HG03432 (cell line): ENCODE measurements around the gene TXNIP.
"Not testable (repeated sequence)": the region's sequence is repeated elsewhere in the genome, so short reads cannot be mapped to it uniquely, and the experiment has no call there.

ENCODE experiments used
- ATAC-seq: cut with Tn5 transposase; IDR thresholded peaks from one replicate; pipeline ENCODE4 v1.9.1; 2021; ENCODE audit warnings: mild to moderate bottlenecking, moderate library complexity; ENCODE audit not compliant: unreplicated experiment

The TXNIP gene, protein sequence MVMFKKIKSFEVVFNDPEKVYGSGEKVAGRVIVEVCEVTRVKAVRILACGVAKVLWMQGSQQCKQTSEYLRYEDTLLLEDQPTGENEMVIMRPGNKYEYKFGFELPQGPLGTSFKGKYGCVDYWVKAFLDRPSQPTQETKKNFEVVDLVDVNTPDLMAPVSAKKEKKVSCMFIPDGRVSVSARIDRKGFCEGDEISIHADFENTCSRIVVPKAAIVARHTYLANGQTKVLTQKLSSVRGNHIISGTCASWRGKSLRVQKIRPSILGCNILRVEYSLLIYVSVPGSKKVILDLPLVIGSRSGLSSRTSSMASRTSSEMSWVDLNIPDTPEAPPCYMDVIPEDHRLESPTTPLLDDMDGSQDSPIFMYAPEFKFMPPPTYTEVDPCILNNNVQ

DNA sequence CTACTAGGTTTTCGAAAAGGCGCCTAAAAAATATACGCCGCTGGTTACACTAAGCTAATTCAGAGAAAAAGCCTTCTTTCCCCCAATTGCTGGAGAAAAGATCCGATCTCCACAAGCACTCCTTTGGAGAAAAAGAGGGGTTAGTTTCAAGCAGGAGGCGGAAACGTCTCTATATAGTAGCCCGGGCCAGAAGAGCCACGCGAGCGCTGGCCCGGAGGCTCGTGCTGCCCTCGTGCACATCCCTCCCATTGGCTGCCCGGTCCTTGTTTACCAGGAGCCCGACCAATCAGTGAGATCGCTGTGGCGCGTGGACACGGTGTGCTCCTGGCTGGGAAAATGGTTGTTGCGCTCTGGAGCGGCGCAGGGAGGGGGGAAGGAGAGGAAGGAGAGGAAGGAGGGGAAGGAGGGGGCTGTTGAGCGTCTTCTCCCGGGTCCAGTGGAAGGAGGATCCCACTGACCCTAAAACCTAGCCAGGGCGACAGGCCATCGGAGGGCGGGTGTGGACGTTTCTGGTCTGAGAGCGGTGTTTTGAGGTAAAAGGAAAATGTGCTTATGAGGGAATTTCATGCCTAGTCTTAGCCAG, at the start of gene TXNIP:
Gene TXNIP, minus strand, starts transcription at position 147 of the 583 bp plus-strand sequence. CDS start 313 bp downstream, outside the sequence.
- ATAC-seq: peak; percentile 94

DNA sequence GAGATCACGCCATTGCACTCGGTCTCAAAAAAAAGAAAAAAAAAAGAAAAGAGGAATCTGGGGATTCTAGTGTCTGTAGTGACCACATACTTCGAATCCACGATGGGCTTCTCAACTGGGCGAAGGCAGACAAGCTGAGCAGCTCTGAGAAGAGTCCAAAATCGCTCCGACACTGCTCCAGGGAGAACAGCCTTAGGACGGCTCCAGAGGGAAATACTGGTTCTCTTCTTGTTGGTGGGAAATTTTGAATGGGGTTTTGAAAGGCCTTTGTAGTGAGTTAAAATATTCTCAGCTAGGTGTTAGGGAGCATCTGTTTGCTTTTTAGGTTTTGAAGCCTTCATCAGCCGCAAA, 43.4 kb upstream of the TXNIP start:
- ATAC-seq: no peak

DNA sequence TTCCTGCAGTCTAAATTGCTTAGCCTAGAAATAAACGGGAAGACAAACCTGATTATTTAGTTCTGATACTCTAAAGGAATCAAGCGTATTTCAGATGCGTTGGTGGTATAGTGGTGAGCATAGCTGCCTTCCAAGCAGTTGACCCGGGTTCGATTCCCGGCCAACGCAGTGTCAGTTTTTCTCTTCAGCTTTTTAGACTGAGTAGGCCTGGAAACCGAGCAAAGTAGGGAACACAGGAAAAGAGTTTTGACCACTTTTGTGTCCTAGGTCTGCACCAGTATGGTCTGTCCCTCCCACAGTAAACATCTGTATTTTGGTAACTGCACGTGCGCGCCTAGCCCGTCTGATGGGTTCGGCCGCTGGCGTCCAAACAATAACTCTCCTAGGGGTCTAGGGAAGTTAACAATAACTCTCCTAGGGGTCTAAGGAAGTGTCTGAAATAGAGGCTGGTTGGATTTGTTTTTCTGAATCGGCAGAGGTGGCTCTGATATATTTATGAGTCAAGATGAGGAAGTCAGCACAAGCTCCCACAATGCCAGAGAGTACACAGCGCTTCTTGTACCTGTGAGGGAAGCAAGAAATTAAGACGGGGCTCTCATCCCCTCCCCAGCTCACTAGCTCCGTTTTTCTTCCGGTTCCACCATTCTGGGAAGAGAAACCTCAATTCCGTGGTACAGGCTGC, 40.7 kb upstream of the TXNIP start:
- peak; percentile 28 for ATAC-seq

DNA sequence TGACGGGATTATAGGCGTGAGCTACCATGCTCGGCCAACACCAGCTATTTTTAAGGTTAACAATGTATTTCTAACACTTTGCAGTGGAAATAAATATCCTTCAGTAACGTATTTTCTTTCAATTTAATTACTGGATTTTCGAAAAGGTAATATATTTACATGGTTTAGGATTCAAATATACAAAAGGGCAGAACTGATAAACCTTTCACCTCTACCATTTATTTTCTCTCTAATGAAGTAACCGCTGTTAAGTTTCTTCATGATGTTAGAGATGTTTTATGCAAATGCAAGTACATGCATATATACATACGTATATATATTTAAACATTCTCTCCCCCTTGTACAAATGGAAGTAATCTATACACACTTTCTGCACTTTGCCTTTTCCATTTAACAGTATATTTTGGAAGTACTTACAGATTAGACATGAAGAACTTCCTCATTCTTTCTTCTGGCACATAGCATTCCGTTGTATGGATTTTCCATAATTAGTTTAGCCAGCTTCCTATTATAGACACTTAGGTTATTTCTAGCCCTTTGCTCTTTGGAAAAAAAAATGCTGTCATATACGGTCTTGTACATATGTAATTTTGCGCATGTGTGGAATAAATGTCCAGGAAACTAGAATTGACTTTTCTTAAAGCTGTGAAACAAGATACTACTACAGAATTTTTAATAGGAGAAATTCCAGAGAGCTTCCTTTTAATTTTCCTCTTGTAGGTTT, 40.0 kb upstream of the TXNIP start:
- ATAC-seq: no peak

DNA sequence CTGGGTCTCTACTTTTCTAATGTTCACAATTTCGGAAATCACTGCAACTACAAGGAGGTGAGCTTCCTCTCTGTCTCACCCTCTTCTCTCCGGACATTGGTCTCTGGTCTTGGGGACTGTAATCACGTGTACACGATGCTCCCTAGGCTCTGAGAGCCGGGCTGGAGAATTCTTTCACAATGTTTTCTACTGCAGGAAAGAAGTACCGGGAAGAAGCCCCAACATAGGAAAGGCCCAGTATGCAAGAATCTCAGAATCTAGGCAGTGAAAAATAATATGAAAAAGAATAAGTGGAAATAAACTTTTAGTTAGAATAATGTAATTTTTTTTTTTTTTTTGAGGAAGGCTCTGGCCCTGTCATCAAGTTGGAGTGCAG, 38.7 kb upstream of the TXNIP start:
- no peak for ATAC-seq

DNA sequence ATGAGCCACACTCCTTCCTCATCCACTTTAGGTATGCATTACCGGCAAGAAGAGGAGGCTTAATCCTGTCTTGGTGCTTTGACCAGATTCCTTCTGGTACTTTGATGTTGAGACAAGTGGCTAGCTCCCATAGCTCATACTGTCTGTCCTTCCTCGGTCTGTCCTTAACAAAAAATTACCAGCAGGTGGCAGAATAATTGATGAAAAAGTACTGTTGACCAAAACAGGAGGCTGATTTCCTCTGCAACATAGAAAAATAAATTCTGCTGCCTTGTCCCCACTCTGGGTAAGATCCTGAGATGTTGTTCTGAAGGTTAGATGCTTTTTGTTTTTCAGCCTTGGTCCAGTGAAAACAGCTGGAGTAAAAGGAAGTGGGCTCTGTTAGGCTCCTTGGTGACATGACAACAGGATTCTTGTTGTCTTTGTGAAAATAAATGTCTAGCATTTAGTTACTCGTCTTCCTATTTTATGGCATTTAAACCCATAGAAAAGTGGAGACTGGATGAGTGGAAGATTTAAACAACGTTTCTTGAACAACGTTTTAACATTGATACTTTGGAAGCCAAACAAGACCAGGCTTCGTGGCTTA, 36.3 kb upstream of the TXNIP start:
- no peak for ATAC-seq

DNA sequence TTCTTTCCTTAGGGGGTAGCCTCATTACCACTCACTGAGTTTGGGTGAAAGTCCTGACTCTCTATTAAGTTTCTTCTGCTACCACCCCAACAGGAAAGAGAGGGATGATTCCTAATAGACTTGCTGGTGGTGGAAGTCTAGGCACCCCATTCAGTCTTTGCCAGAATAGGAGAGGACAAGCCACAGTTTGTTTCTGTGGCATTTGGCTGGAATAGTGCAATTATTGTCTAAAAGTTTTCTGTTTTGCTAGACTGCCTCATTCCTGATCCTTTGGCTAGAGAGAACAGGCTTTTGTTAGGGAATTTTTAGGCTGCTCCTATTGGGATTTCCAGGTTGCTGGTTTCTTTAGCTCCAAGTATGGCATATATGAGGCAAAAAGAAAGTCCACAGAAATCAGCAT, 35.1 kb upstream of the TXNIP start:
- ATAC-seq: no peak

DNA sequence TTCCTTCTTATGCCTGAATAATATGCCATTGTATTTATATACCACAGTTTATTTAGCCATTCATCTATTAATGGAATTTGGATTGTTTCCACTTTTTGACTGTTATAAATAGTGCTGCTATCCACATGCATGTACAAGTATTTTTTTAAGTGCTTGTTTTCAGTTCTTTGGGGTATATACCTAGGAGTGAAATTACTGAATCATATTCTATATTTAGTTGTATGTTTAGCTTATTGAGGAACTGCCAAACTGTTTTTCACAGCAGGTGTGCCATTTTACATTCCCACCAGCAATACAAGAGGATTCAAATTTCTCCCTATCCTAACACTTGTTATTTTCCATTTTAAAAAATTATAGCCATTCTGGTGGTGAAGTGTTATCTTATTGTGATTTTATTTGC, 32.7 kb upstream of the TXNIP start:
- ATAC-seq: no peak

DNA sequence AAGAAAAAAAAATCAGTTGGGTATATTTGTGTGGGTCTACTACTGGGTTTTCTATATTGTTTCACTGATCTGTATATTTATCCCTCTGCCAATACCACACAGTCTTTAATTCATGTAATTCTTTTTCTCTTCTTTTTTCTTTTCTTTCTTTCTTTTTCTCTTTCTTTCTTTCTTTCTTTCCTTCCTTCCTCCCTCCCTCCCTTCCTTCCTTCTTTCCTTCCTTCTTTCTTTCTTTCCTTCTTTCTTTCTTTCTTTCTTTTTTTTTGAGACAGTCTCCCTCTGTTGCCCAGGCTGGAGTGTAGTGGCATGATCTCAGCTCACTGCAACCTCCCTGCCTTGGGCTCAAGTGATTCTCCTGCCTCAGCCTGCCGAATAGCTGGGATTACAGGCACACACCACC, 30.3 kb upstream of the TXNIP start:
- not testable (repeated sequence) for ATAC-seq

DNA sequence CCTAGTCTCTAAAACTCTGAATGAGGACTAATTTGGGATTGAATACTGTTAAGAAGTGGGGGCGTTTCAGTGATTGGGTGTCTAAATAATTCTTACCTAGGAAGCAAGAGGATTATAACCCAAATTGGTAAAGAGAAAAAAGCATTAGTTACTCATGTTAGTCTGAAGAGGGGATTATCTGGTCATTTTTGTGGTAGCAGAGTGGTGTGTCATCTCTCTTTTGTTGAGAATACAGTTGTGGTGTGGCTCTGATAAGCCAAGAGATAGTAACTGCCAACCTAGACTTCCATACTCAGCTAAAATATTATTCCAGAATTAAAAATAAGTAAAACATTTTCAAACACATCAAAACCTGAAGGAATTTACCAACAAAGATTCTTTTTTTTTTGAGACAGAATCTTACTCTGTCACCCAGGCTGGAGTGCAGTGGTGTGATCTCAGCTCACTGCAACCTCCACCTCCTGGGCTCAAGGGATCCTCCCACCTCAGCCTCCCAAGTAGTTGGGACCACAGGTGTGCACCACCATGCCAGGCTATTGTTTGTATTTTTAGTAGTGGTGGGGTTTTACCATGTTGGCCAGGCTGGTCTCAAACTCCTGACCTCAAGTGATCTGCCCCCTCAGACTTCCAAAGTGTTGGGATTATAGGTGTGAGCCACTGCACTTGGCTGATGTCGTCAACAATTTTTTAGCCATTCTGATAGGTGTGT, 29.6 kb upstream of the TXNIP start:
- ATAC-seq: not testable (repeated sequence)

DNA sequence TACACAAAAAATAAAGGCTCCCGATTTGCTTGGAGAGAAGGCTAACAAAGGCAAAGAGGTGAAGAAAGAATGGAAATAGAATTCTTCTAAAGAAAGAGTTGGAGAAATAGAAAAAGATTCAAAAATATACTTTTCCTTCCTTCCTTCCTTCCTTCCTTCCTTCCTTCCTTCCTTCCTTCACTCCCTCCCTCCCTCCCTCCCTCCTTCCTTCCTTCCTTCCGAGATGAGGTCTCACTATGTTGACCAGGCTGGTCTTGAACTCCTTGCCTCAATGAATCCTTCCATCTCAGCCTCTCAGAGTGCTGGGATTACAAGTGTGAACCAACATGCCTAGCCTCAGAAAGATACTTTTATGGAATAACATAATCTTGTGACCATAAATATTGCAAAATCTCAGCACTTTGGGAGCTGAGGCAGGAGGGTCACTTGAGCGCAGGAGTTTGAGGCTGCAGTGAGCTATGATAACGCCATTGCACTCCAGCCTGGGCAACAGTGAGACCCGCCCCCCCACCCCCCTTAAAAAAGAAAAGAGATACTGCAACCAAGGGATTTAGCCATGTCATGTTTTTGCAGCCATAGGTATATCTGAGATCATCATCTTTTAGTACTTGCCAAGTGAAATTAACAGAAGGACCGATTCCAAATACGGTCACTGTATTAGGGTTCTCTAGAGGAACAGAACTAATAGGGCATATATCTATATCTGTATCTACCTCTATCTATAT, 26.2 kb upstream of the TXNIP start:
- no peak for ATAC-seq

DNA sequence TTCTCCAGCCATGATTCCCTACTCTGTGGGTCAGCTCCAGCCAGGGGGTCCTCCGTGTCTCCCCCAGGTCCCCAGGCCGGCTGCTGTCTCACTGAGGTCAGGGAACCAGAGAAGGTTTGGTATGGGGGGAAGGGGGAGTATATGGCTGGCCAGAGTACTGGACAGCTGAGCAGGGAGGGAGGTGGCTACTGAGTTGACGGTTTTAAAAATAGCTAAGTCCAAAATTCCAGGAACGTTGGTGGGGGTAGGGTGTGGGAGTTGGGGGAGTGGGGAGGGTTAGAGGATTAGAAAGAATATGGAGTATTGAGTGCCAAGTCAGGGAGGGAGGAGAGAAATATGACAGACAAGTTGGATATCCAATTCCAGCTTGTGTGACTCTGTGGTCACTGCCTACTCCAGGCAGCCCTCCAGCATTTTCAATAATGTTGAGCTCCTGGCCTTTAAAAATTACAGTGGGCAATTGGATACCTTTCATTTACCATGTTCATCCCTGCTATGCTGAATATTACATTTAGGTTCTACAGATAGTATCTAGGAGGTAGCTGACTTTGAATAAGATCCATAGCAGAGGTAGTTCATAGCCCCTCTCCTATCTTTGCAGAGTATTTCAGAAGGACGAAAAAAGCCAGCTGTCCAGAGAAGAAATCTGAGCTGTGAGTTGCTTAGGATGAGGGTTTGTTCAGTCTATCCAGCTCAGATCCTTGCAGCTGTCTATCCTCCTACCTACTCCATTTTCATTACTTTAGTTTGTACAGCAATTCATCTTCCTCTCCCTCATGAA, 25.4 kb upstream of the TXNIP start, which contains the start of gene HJV:
Gene HJV, minus strand, starts transcription at position 114 of the 781 bp plus-strand sequence. CDS start 1,504 bp downstream, outside the sequence.
- ATAC-seq: no peak

DNA sequence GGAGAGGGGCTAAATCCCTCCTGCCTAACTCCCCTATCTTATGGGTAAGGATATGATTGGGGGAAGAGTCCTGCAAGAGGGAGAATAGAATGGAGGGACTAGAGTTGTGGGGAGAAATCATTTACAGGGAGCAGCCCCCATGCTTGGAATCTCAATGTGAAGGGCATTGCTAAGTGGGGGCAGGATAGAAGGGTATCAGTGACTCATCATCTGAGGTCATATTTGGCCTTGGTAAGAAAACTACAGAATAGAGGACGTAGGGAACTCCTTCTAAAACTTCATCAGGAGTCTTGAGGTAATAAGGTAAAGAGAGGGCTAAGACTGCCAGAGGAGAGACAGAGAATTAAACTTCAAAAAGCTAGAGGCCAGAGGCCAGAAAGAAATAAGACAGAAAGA, 24.7 kb upstream of the TXNIP start:
- no peak for ATAC-seq

DNA sequence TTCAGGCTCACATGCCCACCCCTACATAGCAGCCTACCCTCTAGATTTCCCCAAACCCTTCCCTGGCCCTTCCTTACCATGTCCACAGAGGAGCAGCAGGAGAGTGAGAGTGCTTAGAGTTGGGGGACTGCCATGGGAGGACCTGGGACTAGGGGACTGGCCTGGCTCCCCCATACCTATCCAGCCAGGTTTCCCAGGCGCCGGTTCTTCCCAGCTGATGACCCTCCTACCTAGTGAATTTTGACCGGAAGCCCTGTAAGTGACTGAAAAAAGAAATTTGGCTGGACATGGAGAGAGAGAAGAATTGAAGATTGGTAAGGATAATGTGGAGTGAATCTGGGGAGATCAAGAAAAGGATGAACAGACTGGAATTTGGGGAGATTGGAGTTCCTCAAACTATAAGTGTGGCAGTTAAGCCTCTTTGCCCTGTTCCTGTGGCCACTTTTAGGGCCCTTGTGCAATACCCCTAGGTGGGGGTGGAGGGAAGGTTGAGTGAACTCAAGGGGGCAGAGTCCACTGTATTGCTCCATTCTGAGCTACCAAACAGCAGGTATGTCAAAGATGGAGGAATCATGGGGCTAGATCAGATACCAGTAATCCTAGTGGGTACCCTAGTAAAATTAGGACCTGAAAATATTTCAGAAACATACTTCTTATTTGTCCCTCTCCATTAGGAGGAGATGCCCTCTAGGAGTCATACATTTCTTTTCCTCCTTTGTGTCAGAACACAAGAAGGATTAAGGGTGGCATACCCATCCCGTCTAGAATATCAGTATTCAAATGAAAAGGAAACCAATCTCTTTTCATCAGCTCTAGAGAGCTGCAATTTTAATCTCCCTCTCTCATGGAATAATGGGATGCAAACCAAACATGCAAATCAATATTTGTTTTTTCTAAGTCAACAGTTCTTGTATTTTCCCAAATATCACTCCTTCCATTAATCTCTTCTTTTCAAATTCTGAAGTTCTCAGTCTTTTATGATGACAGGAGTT, 24.0 kb upstream of the TXNIP start:
- no peak for ATAC-seq

DNA sequence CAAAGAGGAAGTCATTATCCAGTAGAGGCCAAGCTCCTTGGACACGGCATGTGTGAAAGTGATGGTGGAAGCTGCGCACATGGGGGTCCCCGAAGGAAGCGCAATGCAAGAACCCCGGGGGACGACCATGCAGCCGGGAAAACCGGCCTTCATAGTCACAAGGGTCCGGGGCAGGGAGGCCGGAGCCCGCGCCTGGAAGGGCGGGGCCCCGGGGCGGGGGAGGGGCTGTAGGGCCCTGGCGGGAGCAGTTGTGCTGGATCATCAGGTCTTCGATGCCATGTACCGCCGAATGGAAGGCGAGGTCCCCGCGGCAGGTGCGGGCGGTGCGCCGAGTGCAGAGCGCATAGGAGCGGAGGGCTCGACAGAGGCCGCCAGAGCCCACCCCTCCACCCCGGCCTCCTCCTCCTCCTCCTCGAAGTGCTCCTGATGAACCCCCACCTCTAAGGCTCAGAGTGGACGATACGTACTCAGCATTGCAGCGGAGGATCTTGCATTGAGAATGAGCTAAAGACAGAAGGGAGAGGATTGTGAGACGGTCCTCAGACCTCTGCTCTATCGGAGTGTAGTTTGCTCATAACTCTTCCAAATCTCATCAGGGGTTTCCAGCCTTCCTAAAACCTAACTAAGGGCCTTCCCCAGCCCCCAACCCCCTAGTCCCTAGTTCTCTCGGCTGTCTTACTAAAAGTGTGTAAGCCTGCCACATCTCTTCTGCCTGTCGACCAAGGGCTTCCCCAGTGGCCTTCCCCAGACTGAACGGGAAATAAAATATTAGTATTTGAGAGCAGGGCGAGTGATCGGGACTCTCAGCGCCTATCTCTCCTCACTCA, 23.1 kb upstream of the TXNIP start:
- ATAC-seq: no peak

DNA sequence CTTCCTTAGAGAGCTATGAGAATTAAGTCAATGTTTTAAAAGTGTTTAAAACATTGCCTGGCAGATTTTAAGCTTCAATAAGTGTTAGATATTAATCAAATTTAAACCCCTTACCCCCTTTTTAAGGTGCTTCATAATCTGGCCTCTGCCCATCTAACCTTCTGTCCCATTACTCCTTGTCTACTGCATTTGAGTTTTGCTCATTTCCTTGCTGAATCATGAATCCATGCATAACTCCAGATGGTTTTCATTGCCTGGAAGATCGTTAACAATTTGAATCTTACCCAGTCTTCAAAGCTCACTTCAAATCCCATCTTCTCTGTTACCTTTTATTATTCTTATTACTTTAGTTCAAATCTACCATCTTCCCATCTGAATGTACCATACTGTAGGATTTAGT, 20.5 kb upstream of the TXNIP start:
- ATAC-seq: no peak

DNA sequence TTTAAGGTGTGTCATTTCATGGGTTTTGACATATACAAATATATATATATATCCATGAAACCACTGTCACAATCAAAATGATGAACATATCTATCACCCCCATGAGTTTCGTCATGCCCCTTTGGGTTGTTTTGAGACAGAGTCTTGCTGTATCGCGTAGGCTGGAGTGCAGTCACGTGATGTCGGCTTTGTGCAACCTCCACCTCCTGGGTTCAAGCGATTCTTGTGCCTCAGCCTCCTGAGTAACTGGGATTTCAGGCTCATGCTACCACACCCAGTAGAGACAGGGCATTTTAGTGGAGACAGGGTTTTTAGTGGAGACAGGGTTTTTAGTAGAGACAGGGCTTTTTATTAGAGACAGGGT, 17.2 kb upstream of the TXNIP start:
- ATAC-seq: no peak
